ENCODE measurements around the gene PTPRT. TPM values are rescaled to one million over a fixed set of nuclear protein-coding genes. Genes with fewer than 3 reads are reported as not detected.

The PTPRT gene
- total and polyA plus RNA-seq, 2 of the 4 experiments (the other 2 are of a cell fraction) = not detected

GRCh38 chr20:42441864-42442331 is 747.8 kb downstream of the PTPRT start:
- BruUV-seq (replicated peaks) = no TSS peak
- Histone ChIP-seq H3K27ac (ENCODE audit: insufficient read depth, low read length) (no peak overlapping the region), H3K23ac (ENCODE audit: low read depth, low read length) (no peak overlapping the region), H3K4me2 (ENCODE audit: low read depth, low read length) (no peak overlapping the region), H4K91ac (ENCODE audit: insufficient read depth, low read depth, low read length) (no peak overlapping the region), H2BK20ac (ENCODE audit: low read depth, low read length) (no peak overlapping the region), H3K9ac (ENCODE audit: low read depth, low read length) (no peak overlapping the region), H2AK9ac (replicated peaks; ENCODE audit: low read depth, low read length, poor library complexity) (no peak overlapping the region), H2AK5ac (ENCODE audit: low read depth, low read length) (no peak overlapping the region), H2BK5ac (ENCODE audit: low read depth, low read length, poor library complexity, severe bottlenecking) (no peak overlapping the region), H2BK120ac (ENCODE audit: low read depth, low read length) (no peak overlapping the region), H4K5ac (ENCODE audit: low read depth, low read length) (no peak overlapping the region), H3K18ac (ENCODE audit: low read depth, low read length) (no peak overlapping the region), H4K20me1 (ENCODE audit: insufficient read depth, low read length) (no peaks in the 10 kb centered on the region), H3K9me3 (ENCODE audit: control insufficient read depth, insufficient read depth, low read length) (peaks cover 19% of the 10 kb centered on the region), H2BK15ac (ENCODE audit: low read depth, low read length) (no peak overlapping the region), H3K9me1 (ENCODE audit: insufficient read depth, low read length) (no peaks in the 10 kb centered on the region), H3K79me1 (ENCODE audit: low read depth in 1 of 2, low read length in 2 of 2) (no peaks in the 10 kb centered on the region), H3K14ac (replicated peaks; ENCODE audit: low read depth, low read length) (no peak overlapping the region), H3K4me1 (ENCODE audit: control insufficient read depth, insufficient read depth, low read length) (no peaks in the 10 kb centered on the region), H3K4me3 (ENCODE audit: insufficient read depth, low read depth, low read length) (no peak overlapping the region), H2AFZ (replicated peaks; ENCODE audit: low read length, poor library complexity) (no peak overlapping the region), H3K36me3 (ENCODE audit: control insufficient read depth, insufficient read depth, low read length) (no peaks in the 10 kb centered on the region), H3K4ac (ENCODE audit: low read depth, low read length) (no peak overlapping the region), H4K8ac (ENCODE audit: low read depth in 2 of 2, low read length in 2 of 2) (no peak overlapping the region), H3K27me3 (ENCODE audit: control insufficient read depth, insufficient read depth, low read length) (no peaks in the 10 kb centered on the region), H3K56ac (ENCODE audit: extremely low read depth, insufficient read depth, low read length) (no peak overlapping the region)
- CTCF ChIA-PET = no interaction called here
- dilution Hi-C loops (cut with HindIII; ENCODE audit: low sequenced_read_pairs, unreplicated experiment) (no loop called here), intact Hi-C loops (cut with micrococcal nuclease) (no loop called here), in situ Hi-C loops (cut with MboI; ENCODE audit: low sequenced_read_pairs) (no loop called here)
- 0% methylated on average over 1 of the region's 6 CpGs; no CpG with 5 or more reads in 1 of the 2 experiments for WGBS, 2 experiments (ENCODE audit: extremely low coverage in 2 of 2, insufficient read length in 1 of 2)
- POLR2A ChIA-PET (ENCODE audit: unreplicated experiment) = interaction anchor here (0.6 kb wide), 1 partner anchor 531 kb away, joined by 4 read pairs; no protein-coding TSS in a partner anchor
- no peak for DNase-seq
- TF ChIP-seq RCOR1 (IDR thresholded peaks at IDR 0.05; ENCODE audit: insufficient replicate concordance, low read length) (no peak), FOS (IDR thresholded peaks at IDR 0.05; ENCODE audit: low read depth, low read length) (no peak)
- no peak for ATAC-seq (ENCODE audit: low read depth)

All from IMR-90 (cell line).